ENCODE results near the gene LPCAT2.

DNA sequence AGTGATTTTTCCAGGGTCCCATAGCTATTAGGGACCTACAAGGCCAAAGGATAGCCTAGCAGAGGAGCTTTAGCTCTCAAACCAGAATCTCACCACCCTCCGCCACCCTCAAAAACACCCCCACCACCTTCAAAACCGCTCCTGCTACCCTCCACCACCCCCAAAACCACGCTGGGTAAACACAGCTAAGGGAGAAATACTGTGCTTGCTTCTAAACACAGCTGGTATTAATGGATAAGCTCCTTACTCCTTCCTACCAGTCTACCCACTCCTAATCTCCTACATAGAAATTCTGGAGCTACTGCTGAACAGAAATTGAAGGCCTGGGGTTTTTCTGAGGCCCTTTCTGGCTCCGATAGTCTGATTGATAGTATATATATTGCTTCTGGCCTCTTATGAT, 2.2 kb upstream of the LPCAT2 start:
- TF ChIP-seq POLR2A (IDR thresholded peaks at IDR 0.05; ENCODE audit: control extremely low read depth in 1 of 2, low read depth in 2 of 2, low read length in 2 of 2), result no peak
- TF ChIP-seq CTCF (IDR thresholded peaks at IDR 0.05; ENCODE audit: control extremely low read depth in 1 of 3, insufficient read depth in 1 of 3, low read depth in 1 of 3, low read length in 3 of 3), result no peak
- no peak for TF ChIP-seq BRCA1 (IDR thresholded peaks at IDR 0.05; ENCODE audit: low read depth, low read length)
- no peak for TF ChIP-seq EZH2 (IDR thresholded peaks at IDR 0.05; ENCODE audit: low read depth, low read length, severe bottlenecking)
- TF ChIP-seq POLR2AphosphoS5 (IDR thresholded peaks at IDR 0.05; ENCODE audit: low read depth, low read length), result no peak
- no peak for TF ChIP-seq KDM1A (IDR thresholded peaks at IDR 0.05; ENCODE audit: borderline replicate concordance, low read length)
- no peak for TF ChIP-seq CEBPB (IDR thresholded peaks at IDR 0.05; ENCODE audit: low read depth, low read length)
- TF ChIP-seq SUZ12 (IDR thresholded peaks at IDR 0.05; ENCODE audit: low read length), result no peak
- no peak for TF ChIP-seq SP2 (IDR thresholded peaks at IDR 0.05; ENCODE audit: low read length)
